ENCODE results near the gene MAGI2. TPM values are rescaled to one million over a fixed set of nuclear protein-coding genes. Genes with fewer than 3 reads are reported as not detected.

The MAGI2 gene
- total and polyA plus RNA-seq, 4 donors: 0.37 to 4.1 (median 1.4) TPM

DNA sequence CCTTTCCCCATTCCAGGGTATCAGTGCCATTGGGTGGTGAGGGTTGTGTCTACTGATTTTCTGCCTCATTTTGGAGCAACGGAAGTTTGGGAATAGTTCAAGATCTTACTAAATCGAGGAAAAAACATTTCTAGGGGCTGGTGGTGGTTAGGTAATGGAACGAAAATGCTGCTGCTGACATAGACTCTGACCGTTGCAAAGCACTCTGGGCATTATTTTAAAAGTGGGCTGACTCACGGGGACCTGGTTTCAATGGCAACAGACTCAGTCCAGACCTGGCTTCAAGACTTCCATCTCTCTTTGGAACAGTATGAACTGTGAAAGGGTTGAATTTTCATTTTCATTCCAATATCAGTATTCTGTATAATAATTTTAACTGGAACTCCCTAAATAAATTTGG is 1370.9 kb downstream of the MAGI2 start:
- H3K27me3 ChIP-seq (ENCODE audit: control insufficient read depth in 4 of 4, insufficient read depth in 4 of 4, low read length in 3 of 4): no peaks in the 10 kb centered on the region
- 87% methylated on average over 5 of the region's 5 CpGs for WGBS
- no peak for DNase-seq (ENCODE audit: low spot score)
- H3K36me3 ChIP-seq (ENCODE audit: control insufficient read depth in 4 of 4, insufficient read depth in 3 of 4, low read depth in 1 of 4, low read length in 3 of 4): no peaks in the 10 kb centered on the region
- H3K9ac ChIP-seq (ENCODE audit: low read depth in 1 of 2, low read length in 2 of 2): no peak overlapping the region
- no peak overlapping the region for H3K27ac ChIP-seq (ENCODE audit: low read depth in 1 of 2, low read length in 2 of 2)
- no peaks in the 10 kb centered on the region for H3K4me1 ChIP-seq (ENCODE audit: control insufficient read depth in 4 of 4, insufficient read depth in 4 of 4, low read length in 3 of 4)
- no peak overlapping the region for H3K4me3 ChIP-seq (ENCODE audit: low read depth in 1 of 3, low read length in 3 of 3)
- H3K9me3 ChIP-seq (ENCODE audit: control insufficient read depth in 4 of 4, low read length in 3 of 4): no peaks in the 10 kb centered on the region
- TF ChIP-seq FOXA2 (IDR thresholded peaks at IDR 0.05) (no peak), HNF4A (conservative IDR thresholded peaks at IDR 0.05) (no peak), EGR1 (IDR thresholded peaks at IDR 0.05; ENCODE audit: low read depth in 2 of 2) (no peak), FOXA1 (IDR thresholded peaks at IDR 0.05) (no peak), GABPA (IDR thresholded peaks at IDR 0.05 in 1 of 2, conservative IDR thresholded peaks at IDR 0.05 in 1 of 2) (no peak), RAD21 (IDR thresholded peaks at IDR 0.05) (no peak), NR2F2 (IDR thresholded peaks at IDR 0.05) (no peak), RXRA (IDR thresholded peaks at IDR 0.05) (no peak)
- TF ChIP-seq, protein P1, sequence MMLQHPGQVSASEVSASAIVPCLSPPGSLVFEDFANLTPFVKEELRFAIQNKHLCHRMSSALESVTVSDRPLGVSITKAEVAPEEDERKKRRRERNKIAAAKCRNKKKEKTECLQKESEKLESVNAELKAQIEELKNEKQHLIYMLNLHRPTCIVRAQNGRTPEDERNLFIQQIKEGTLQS (IDR thresholded peaks at IDR 0.05): no peak

DNA sequence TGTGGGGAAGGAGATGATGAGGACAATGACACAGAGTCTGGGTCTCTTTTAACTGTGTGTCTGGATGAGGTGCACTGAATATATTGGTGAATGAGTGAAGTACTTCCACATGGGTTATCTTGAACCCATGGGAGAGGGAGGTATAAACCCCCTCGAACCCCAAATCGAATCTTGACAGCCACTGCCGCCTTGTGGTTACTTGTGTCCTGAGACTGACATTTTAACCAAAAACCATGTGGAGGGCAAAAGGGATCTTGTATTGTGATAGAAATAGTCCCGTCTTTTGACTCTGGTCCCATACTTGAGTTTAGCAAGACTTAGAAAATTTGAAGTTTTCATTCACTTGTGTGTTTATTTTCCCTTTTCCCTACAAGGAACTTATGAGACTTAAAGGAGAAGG is 1371.6 kb downstream of the MAGI2 start:
- H3K27me3 ChIP-seq (ENCODE audit: control insufficient read depth in 4 of 4, insufficient read depth in 4 of 4, low read length in 3 of 4): no peaks in the 10 kb centered on the region
- H3K4me1 ChIP-seq (ENCODE audit: control insufficient read depth in 4 of 4, insufficient read depth in 4 of 4, low read length in 3 of 4): no peaks in the 10 kb centered on the region
- no peak overlapping the region for H3K27ac ChIP-seq (ENCODE audit: low read depth in 1 of 2, low read length in 2 of 2)
- 78% methylated on average over 4 of the region's 4 CpGs for WGBS
- no peak overlapping the region for H3K9ac ChIP-seq (ENCODE audit: low read depth in 1 of 2, low read length in 2 of 2)
- no peaks in the 10 kb centered on the region for H3K36me3 ChIP-seq (ENCODE audit: control insufficient read depth in 4 of 4, insufficient read depth in 3 of 4, low read depth in 1 of 4, low read length in 3 of 4)
- DNase-seq (ENCODE audit: low spot score): no peak
- H3K9me3 ChIP-seq (ENCODE audit: control insufficient read depth in 4 of 4, low read length in 3 of 4): no peaks in the 10 kb centered on the region
- TF ChIP-seq, protein P2, sequence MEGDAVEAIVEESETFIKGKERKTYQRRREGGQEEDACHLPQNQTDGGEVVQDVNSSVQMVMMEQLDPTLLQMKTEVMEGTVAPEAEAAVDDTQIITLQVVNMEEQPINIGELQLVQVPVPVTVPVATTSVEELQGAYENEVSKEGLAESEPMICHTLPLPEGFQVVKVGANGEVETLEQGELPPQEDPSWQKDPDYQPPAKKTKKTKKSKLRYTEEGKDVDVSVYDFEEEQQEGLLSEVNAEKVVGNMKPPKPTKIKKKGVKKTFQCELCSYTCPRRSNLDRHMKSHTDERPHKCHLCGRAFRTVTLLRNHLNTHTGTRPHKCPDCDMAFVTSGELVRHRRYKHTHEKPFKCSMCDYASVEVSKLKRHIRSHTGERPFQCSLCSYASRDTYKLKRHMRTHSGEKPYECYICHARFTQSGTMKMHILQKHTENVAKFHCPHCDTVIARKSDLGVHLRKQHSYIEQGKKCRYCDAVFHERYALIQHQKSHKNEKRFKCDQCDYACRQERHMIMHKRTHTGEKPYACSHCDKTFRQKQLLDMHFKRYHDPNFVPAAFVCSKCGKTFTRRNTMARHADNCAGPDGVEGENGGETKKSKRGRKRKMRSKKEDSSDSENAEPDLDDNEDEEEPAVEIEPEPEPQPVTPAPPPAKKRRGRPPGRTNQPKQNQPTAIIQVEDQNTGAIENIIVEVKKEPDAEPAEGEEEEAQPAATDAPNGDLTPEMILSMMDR (IDR thresholded peaks at IDR 0.05; ENCODE audit: low read depth, low read length, missing input control): no peak
- no peak for TF ChIP-seq RXRA (IDR thresholded peaks at IDR 0.05)
- TF ChIP-seq RAD21 (IDR thresholded peaks at IDR 0.05): no peak
- TF ChIP-seq, protein P3, sequence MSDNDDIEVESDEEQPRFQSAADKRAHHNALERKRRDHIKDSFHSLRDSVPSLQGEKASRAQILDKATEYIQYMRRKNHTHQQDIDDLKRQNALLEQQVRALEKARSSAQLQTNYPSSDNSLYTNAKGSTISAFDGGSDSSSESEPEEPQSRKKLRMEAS (IDR thresholded peaks at IDR 0.05): no peak
- TF ChIP-seq HNF4G (IDR thresholded peaks at IDR 0.05): no peak
- no peak for TF ChIP-seq SP1 (IDR thresholded peaks at IDR 0.05)
- TF ChIP-seq FOXA1 (IDR thresholded peaks at IDR 0.05): no peak
- TF ChIP-seq EGR1 (IDR thresholded peaks at IDR 0.05; ENCODE audit: low read depth in 2 of 2): no peak
- TF ChIP-seq, protein P4, sequence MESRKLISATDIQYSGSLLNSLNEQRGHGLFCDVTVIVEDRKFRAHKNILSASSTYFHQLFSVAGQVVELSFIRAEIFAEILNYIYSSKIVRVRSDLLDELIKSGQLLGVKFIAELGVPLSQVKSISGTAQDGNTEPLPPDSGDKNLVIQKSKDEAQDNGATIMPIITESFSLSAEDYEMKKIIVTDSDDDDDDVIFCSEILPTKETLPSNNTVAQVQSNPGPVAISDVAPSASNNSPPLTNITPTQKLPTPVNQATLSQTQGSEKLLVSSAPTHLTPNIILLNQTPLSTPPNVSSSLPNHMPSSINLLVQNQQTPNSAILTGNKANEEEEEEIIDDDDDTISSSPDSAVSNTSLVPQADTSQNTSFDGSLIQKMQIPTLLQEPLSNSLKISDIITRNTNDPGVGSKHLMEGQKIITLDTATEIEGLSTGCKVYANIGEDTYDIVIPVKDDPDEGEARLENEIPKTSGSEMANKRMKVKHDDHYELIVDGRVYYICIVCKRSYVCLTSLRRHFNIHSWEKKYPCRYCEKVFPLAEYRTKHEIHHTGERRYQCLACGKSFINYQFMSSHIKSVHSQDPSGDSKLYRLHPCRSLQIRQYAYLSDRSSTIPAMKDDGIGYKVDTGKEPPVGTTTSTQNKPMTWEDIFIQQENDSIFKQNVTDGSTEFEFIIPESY (IDR thresholded peaks at IDR 0.05): no peak
- TF ChIP-seq HNF4A (conservative IDR thresholded peaks at IDR 0.05): no peak
- TF ChIP-seq FOXA2 (IDR thresholded peaks at IDR 0.05): no peak
- TF ChIP-seq JUND (IDR thresholded peaks at IDR 0.05): no peak
- no peak for TF ChIP-seq TAF1 (conservative IDR thresholded peaks at IDR 0.05)
- TF ChIP-seq NR2F2 (IDR thresholded peaks at IDR 0.05): no peak
- no peak overlapping the region for H3K4me3 ChIP-seq (ENCODE audit: low read depth in 1 of 3, low read length in 3 of 3)

Data from liver (tissue), 9 donors.